Epithelial cell of esophagus (primary cell): ENCODE results near the gene KSR1.

Source experiments
- DNase-seq: peaks from one replicate; pipeline ENCODE4 v3.0.0; 2010; ENCODE audit warnings: low read depth
- H3K4me3 ChIP-seq: 2 replicates; pipeline ENCODE4 v1.5.1; 2011; ENCODE audit warnings: mild to moderate bottlenecking, low read length, control low read depth
- TF ChIP-seq, protein P1 (sequence below): IDR thresholded peaks from 2 replicates; pipeline ENCODE4 v1.5.1; 2011; ENCODE audit warnings: low read depth, mild to moderate bottlenecking, low read length, control low read depth, inconsistent platforms; ENCODE audit not compliant: insufficient read depth; ENCODE audit errors: missing control alignments

Gene KSR1

DNA sequence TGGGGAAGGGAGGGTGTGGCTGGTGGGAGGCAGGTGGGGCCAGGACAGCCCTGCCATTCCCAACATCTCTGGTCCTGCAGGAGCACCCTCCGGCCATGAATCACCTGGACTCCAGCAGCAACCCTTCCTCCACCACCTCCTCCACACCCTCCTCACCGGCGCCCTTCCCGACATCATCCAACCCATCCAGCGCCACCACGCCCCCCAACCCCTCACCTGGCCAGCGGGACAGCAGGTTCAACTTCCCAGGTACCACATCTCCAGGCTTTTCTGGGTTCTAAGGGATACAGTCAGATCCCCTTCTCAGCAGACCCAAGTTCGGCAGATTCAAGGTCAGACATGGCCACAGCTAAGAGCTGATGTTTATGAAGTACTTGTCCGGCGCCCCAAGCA lies 140.9 kb downstream of the KSR1 start:
- DNase-seq = no peak
- no peak overlapping the region for H3K4me3 ChIP-seq
- TF ChIP-seq, protein P1, sequence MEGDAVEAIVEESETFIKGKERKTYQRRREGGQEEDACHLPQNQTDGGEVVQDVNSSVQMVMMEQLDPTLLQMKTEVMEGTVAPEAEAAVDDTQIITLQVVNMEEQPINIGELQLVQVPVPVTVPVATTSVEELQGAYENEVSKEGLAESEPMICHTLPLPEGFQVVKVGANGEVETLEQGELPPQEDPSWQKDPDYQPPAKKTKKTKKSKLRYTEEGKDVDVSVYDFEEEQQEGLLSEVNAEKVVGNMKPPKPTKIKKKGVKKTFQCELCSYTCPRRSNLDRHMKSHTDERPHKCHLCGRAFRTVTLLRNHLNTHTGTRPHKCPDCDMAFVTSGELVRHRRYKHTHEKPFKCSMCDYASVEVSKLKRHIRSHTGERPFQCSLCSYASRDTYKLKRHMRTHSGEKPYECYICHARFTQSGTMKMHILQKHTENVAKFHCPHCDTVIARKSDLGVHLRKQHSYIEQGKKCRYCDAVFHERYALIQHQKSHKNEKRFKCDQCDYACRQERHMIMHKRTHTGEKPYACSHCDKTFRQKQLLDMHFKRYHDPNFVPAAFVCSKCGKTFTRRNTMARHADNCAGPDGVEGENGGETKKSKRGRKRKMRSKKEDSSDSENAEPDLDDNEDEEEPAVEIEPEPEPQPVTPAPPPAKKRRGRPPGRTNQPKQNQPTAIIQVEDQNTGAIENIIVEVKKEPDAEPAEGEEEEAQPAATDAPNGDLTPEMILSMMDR = no peak

DNA sequence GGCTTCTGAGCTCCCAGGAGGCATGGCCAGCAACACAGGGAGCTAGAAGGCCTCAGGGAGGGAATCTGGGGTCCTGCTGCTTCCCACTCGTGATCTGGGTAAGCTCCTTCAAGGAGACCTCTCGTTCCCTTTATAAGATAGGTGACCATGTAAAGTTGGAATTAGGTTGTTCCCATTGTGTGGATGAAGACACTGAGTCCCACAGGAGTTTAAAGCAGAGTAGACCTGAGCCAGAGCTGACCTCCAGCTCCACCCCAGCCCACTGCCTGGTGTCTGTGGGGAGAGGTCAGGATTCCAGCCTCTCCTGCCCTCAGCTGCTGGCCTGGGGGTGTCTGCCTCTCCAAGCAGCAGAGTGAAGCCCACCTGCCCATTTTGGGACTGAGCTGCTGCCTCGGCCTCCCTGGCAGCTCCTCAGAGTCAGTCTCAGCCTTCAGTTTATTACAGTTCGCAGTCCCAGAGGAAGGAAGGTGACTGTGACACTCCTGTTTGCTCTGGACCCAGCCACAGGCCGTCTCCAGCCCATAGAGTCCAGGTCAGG lies 141.6 kb downstream of the KSR1 start:
- TF ChIP-seq, protein P1 = no peak
- DNase-seq = no peak
- H3K4me3 ChIP-seq = no peak overlapping the region

DNA sequence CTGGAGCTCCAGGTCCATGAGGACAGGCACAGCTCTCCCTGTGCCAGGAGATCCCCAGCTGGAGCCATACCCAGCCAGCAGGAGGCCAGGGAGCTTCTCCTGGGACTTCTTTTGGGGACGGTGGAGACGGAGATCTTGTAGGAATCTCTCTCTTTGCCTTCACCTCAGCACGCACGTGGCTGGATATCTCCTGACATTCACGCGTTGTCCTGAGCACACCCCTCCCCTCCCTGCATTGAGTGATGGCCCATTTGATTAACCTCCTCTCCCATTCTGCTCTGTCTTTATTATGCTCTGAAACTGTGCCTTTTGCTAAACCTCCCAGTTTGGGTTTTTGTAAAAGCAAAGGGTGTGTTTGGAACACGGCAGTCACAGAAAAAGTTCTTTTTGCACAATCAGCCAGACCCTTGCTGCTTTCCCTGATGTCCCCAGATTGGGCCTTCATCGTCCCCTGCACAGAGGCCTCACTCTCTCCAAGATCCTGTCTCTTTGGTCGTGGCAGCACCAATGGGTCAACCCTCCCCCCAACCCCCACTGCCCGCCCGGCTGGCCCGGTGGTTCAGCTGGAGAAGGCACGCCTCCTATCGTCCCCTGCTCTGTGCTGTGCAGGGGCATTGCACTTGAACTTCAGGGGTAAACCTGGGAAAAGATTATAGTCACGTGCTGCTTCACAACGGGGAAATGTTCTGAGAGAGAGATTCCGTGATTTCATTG lies 142.2 kb downstream of the KSR1 start:
- H3K4me3 ChIP-seq = no peak overlapping the region
- no peak for DNase-seq
- TF ChIP-seq, protein P1 = no peak

DNA sequence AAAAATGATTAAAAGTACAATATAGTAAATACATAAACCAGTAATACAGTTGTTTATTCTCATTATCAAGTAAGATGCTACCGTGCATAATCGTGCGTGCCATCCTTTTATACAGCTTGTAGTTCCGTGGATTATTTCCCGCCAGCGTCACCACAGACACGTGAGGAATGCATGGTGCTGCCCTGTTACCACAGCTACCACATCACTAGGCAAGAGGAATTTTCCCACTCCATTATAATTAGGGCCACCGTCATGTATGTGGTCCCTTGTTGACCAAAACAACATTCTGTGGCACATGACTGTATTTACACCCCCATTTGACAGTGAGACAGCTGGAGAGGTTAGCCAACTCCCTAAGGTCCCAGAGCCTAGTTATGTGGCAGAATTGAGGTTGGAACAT lies 144.2 kb downstream of the KSR1 start:
- no peak for DNase-seq
- TF ChIP-seq, protein P1 = no peak
- no peak overlapping the region for H3K4me3 ChIP-seq

DNA sequence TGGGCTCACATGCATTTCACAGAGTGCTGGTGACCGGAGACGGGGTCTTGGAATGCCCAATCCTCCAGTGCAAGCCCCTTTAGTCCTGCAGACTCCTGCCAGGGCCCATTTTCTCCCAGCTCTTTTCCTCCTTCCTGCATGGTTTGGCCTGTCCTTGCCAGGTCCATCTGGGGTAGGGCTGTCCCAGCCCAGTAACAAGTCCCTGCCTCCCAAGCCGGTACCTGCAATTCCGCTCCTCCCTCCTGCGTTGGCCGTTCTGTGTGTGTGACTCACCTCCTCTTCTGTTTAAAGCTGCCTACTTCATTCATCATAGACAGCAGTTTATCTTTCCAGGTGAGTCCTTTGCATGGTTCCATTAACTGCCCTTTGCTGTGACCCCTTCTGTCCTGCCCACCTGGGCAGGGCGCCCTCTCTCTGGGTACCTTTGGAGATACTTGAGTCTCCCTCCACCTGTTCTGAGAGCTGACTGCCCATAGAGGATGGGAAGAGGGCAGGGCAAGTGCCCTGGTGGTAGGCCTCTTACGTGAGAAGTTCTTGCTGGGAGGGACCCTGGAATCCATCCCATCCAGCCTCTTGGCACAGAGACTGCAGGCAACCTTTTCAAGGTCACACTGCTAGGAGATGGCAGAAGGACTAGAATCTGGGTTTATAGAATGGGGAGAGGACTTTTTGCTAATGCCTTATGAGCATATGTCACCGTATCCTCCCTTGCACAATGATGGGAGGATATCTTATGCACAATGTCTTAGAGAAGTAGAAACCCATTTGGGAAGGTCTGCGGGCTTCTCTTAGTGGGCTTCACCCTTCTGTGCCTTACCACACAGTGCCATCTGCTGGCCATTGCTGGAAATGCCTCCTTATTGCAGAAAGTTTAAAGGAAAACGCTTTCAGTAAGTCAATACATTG lies 145.1 kb downstream of the KSR1 start:
- DNase-seq = peak; percentile 82
- TF ChIP-seq, protein P1 = peak; percentile 95

DNA sequence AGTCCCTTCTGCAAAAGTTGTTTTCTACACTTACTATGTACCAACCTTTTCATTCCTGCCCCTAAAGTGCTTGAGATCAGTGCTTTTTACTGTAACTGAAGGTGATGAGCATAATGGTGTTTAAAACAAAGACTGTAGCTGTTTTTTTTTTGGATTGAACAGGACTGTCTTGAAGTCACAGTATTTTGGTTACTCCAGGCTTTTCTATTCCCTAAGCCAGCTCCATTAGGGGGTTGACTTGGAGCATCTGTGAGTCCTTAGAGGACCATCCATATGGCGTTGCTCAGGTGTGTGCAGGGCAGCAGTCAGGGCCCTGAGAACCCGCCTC lies 145.7 kb downstream of the KSR1 start:
- H3K4me3 ChIP-seq = no peak overlapping the region
- no peak for DNase-seq
- TF ChIP-seq, protein P1 = no peak

More for the DNA sequence above, 145.1 kb downstream of the KSR1 start:
- no peak overlapping the region for H3K4me3 ChIP-seq
